ENCODE measurements around the gene TBP.
"Not testable (repeated sequence)": the region's sequence is repeated elsewhere in the genome, so short reads cannot be mapped to it uniquely, and the experiment has no call there.

The TBP gene

GRCh38 chr6:170609225-170609624 lies 55.1 kb downstream of the TBP start:
- not testable (repeated sequence) for DNase-seq (ENCODE audit: low spot score)

GRCh38 chr6:170612256-170612804 lies 58.2 kb downstream of the TBP start:
- DNase-seq (ENCODE audit: low spot score) = not testable (repeated sequence)

- not testable (repeated sequence) for DNase-seq (ENCODE audit: low spot score)
Observed at GRCh38 chr6:170616020-170616554, 61.9 kb downstream of the TBP start.
